ENCODE measurements around the gene VWA5B1.

Gene VWA5B1

GRCh38 chr1:20349561-20349960, 58.9 kb downstream of the VWA5B1 start:
- H3K4me3 ChIP-seq (ENCODE audit: insufficient read length, low read depth), result no peak overlapping the region
- H3K4me1 ChIP-seq (ENCODE audit: insufficient read depth, insufficient read length), result no peaks in the 10 kb centered on the region
- no peaks in the 10 kb centered on the region for H3K9me3 ChIP-seq (ENCODE audit: insufficient read depth, low read length)
- no peaks in the 10 kb centered on the region for H3K36me3 ChIP-seq (ENCODE audit: insufficient read depth, insufficient read length, low read length)
- TF ChIP-seq YY1 (IDR thresholded peaks at IDR 0.05; ENCODE audit: insufficient read depth, insufficient read length), result no peak
- TF ChIP-seq ZNF274 (IDR thresholded peaks at IDR 0.05; ENCODE audit: low read depth, low read length), result no peak
- H3K9ac ChIP-seq (ENCODE audit: insufficient read length, low read depth), result no peak overlapping the region
- no peak for DNase-seq (ENCODE audit: low read depth, low spot score)
- H3K27me3 ChIP-seq (ENCODE audit: insufficient read depth, insufficient read length), result no peaks in the 10 kb centered on the region

GRCh38 chr1:20349971-20350370, 59.3 kb downstream of the VWA5B1 start:
- H3K4me3 ChIP-seq (ENCODE audit: insufficient read length, low read depth), result no peak overlapping the region
- no peaks in the 10 kb centered on the region for H3K27me3 ChIP-seq (ENCODE audit: insufficient read depth, insufficient read length)
- TF ChIP-seq YY1 (IDR thresholded peaks at IDR 0.05; ENCODE audit: insufficient read depth, insufficient read length) (no peak), SUZ12 (IDR thresholded peaks at IDR 0.05; ENCODE audit: extremely low read depth, insufficient read depth, insufficient read length) (no peak), ZNF274 (IDR thresholded peaks at IDR 0.05; ENCODE audit: low read depth, low read length) (no peak)
- DNase-seq (ENCODE audit: low read depth, low spot score), result no peak
- no peak overlapping the region for H3K9ac ChIP-seq (ENCODE audit: insufficient read length, low read depth)
- H3K9me3 ChIP-seq (ENCODE audit: insufficient read depth, low read length), result no peaks in the 10 kb centered on the region
- H3K4me1 ChIP-seq (ENCODE audit: insufficient read depth, insufficient read length), result no peaks in the 10 kb centered on the region
- H3K36me3 ChIP-seq (ENCODE audit: insufficient read depth, insufficient read length, low read length), result no peaks in the 10 kb centered on the region

DNA sequence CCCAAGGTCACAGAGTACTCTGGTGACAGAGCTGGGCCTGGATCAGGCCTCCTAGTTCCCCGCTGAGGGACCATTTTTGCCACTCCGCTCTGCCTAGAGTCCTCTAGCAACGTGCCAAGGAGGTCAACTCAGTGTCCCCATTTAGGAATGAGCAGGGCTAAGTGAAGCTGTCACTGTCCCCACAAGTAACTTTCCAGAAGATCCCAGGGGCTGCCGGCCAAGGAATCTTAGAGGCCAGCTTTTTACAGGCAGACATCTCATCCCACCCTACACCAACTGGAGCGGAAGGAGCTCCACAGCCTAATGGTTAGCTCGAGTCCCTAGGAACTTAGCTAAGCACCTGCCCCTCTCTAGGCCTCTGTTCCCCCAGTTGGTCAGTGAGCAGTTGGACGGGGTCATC, 59.7 kb downstream of the VWA5B1 start:
- TF ChIP-seq YY1 (IDR thresholded peaks at IDR 0.05; ENCODE audit: insufficient read depth, insufficient read length) (no peak), ZNF274 (IDR thresholded peaks at IDR 0.05; ENCODE audit: low read depth, low read length) (no peak), SUZ12 (IDR thresholded peaks at IDR 0.05; ENCODE audit: extremely low read depth, insufficient read depth, insufficient read length) (no peak)
- Histone ChIP-seq H3K4me3 (ENCODE audit: insufficient read length, low read depth) (no peak overlapping the region), H3K9me3 (ENCODE audit: insufficient read depth, low read length) (no peaks in the 10 kb centered on the region), H3K9ac (ENCODE audit: insufficient read length, low read depth) (no peak overlapping the region), H3K36me3 (ENCODE audit: insufficient read depth, insufficient read length, low read length) (no peaks in the 10 kb centered on the region), H3K27me3 (ENCODE audit: insufficient read depth, insufficient read length) (no peaks in the 10 kb centered on the region), H3K4me1 (ENCODE audit: insufficient read depth, insufficient read length) (no peaks in the 10 kb centered on the region)
- no peak for DNase-seq (ENCODE audit: low read depth, low spot score)

GRCh38 chr1:20351911-20352701, 61.4 kb downstream of the VWA5B1 start:
- Histone ChIP-seq H3K9me3 (ENCODE audit: insufficient read depth, low read length) (no peaks in the 10 kb centered on the region), H3K4me1 (ENCODE audit: insufficient read depth, insufficient read length) (no peaks in the 10 kb centered on the region), H3K27me3 (ENCODE audit: insufficient read depth, insufficient read length) (no peaks in the 10 kb centered on the region), H3K4me3 (ENCODE audit: insufficient read length, low read depth) (no peak overlapping the region), H3K9ac (ENCODE audit: insufficient read length, low read depth) (no peak overlapping the region), H3K36me3 (ENCODE audit: insufficient read depth, insufficient read length, low read length) (no peaks in the 10 kb centered on the region)
- TF ChIP-seq SUZ12 (IDR thresholded peaks at IDR 0.05; ENCODE audit: extremely low read depth, insufficient read depth, insufficient read length) (no peak), ZNF274 (IDR thresholded peaks at IDR 0.05; ENCODE audit: low read depth, low read length) (no peak)
- no peak for DNase-seq (ENCODE audit: low read depth, low spot score)

- no peak for TF ChIP-seq ZNF274 (IDR thresholded peaks at IDR 0.05; ENCODE audit: low read depth, low read length)
- TF ChIP-seq YY1 (IDR thresholded peaks at IDR 0.05; ENCODE audit: insufficient read depth, insufficient read length), result no peak
- no peak for TF ChIP-seq SUZ12 (IDR thresholded peaks at IDR 0.05; ENCODE audit: extremely low read depth, insufficient read depth, insufficient read length)
- no peaks in the 10 kb centered on the region for H3K27me3 ChIP-seq (ENCODE audit: insufficient read depth, insufficient read length)
- H3K9ac ChIP-seq (ENCODE audit: insufficient read length, low read depth), result no peak overlapping the region
- no peak overlapping the region for H3K4me3 ChIP-seq (ENCODE audit: insufficient read length, low read depth)
- H3K9me3 ChIP-seq (ENCODE audit: insufficient read depth, low read length), result no peaks in the 10 kb centered on the region
- peaks cover under 1% of the 10 kb centered on the region for H3K4me1 ChIP-seq (ENCODE audit: insufficient read depth, insufficient read length)
- H3K36me3 ChIP-seq (ENCODE audit: insufficient read depth, insufficient read length, low read length), result no peaks in the 10 kb centered on the region
- no peak for DNase-seq (ENCODE audit: low read depth, low spot score)
These were observed 63.2 kb downstream of the VWA5B1 start for GRCh38 chr1:20353836-20354235.

DNA sequence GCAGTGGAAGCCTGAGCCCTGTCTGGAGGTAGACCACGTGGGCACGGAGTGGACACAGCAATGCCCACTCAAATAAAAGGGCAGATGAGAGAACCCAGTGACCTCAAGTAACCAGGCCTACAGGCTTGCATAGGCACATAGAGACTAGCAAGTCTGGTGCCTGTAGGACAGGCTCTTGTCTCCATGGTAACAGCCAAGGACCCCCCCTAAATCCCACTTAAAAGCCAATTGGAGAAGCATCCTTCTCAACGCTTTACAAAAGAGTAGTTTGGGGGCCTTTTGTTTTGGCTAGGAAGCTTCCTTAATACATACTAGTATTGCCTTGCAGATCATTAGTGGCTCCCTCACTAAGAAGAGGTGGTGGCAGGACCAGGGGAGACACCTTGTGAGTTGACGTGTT, 63.9 kb downstream of the VWA5B1 start:
- no peak for DNase-seq (ENCODE audit: low read depth, low spot score)

DNA sequence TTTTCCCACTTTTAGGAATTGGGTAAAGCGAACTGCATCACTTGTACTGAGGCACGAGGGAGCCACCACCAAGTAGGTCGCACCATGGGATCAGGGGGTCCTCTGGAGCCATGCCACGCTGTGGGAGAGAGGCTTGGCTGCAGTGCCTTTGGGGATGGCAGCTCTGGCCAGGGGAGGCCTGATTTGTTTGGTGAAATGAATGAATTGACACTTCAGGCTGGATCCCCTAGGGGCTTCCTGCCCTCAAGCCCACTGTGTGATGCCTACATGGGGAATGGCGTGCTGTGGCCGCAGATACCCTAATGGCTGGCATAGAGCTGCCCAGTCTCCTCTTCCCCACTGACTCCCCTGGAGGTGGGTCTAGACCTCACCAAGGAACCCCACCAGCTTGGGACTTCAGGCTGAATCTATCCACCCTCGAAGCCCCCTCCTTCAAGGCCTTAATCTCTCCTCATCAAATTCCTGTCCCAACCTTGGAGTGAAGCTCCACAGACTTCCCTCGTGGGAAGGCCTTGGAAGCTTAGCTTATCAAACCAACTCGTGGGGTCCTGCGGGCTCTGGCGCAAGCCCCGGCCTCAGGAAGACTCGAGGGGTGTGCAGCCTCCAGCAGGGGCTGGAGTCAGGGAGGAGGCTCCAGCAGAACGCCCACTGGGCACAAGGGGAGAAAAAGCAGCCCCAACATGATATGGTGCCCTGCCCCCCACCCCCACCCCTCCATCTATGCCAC, 64.6 kb downstream of the VWA5B1 start:
- H3K4me1 ChIP-seq (ENCODE audit: insufficient read depth, insufficient read length), result peaks cover 2% of the 10 kb centered on the region
- H3K9me3 ChIP-seq (ENCODE audit: insufficient read depth, low read length), result no peaks in the 10 kb centered on the region
- DNase-seq (ENCODE audit: low read depth, low spot score), result no peak
- TF ChIP-seq SUZ12 (IDR thresholded peaks at IDR 0.05; ENCODE audit: extremely low read depth, insufficient read depth, insufficient read length), result no peak
- TF ChIP-seq YY1 (IDR thresholded peaks at IDR 0.05; ENCODE audit: insufficient read depth, insufficient read length), result no peak
- TF ChIP-seq ZNF274 (IDR thresholded peaks at IDR 0.05; ENCODE audit: low read depth, low read length), result no peak
- H3K36me3 ChIP-seq (ENCODE audit: insufficient read depth, insufficient read length, low read length), result no peaks in the 10 kb centered on the region
- H3K9ac ChIP-seq (ENCODE audit: insufficient read length, low read depth), result no peak overlapping the region
- H3K4me3 ChIP-seq (ENCODE audit: insufficient read length, low read depth), result no peak overlapping the region
- no peaks in the 10 kb centered on the region for H3K27me3 ChIP-seq (ENCODE audit: insufficient read depth, insufficient read length)

More for the DNA sequence above, 63.9 kb downstream of the VWA5B1 start:
- Histone ChIP-seq H3K27me3 (ENCODE audit: insufficient read depth, insufficient read length) (no peaks in the 10 kb centered on the region), H3K9ac (ENCODE audit: insufficient read length, low read depth) (no peak overlapping the region), H3K4me3 (ENCODE audit: insufficient read length, low read depth) (no peak overlapping the region), H3K9me3 (ENCODE audit: insufficient read depth, low read length) (no peaks in the 10 kb centered on the region), H3K36me3 (ENCODE audit: insufficient read depth, insufficient read length, low read length) (no peaks in the 10 kb centered on the region), H3K4me1 (ENCODE audit: insufficient read depth, insufficient read length) (peaks cover 2% of the 10 kb centered on the region)
- TF ChIP-seq YY1 (IDR thresholded peaks at IDR 0.05; ENCODE audit: insufficient read depth, insufficient read length), result no peak
- no peak for TF ChIP-seq SUZ12 (IDR thresholded peaks at IDR 0.05; ENCODE audit: extremely low read depth, insufficient read depth, insufficient read length)
- TF ChIP-seq ZNF274 (IDR thresholded peaks at IDR 0.05; ENCODE audit: low read depth, low read length), result no peak
